H1 (cell line): ENCODE results near the gene NAA38. TPM values are rescaled to one million over a fixed set of nuclear protein-coding genes. Genes with fewer than 3 reads are reported as not detected.

Experiments used
- EP300 ChIP-seq, 2 experiments: IDR thresholded peaks; 1 replicate in 1 of 2; 2 replicates in 1 of 2; pipeline ENCODE4 v1.6.1; 2011 to 2012; ENCODE audit warnings: low read depth in 2 of 2, low read length in 2 of 2, mild to moderate bottlenecking in 2 of 2, borderline replicate concordance in 1 of 2, inconsistent platforms in 1 of 2, moderate library complexity in 1 of 2
- RAD21 ChIP-seq, 2 experiments: IDR thresholded peaks in 1 of 2; conservative IDR thresholded peaks in 1 of 2; 2 replicates each; pipeline ENCODE4 v1.6.1; 2011; ENCODE audit warnings: low read depth in 2 of 2, low read length in 2 of 2, improper control_type of control experiment in 1 of 2, inconsistent platforms in 1 of 2, mild to moderate bottlenecking in 1 of 2, moderate library complexity in 1 of 2
- polyA plus RNA-seq, 7 experiments: library from polyadenylated mRNA; depleted of rRNA in 3 of 7; stranded (reverse) in 5 of 7; unstranded in 2 of 7; fragments of >200 nt in 5 of 7; fragments of 200-250 nt in 2 of 7; gene quantifications; 1 replicate in 5 of 7; 2 replicates in 1 of 7; 4 replicates in 1 of 7; pipeline versions ENCODE4 v1.2.1 to v1.2.3, GENCODE V29; 2011 to 2013; ENCODE audit warnings: missing spikeins in 2 of 7, mixed read lengths in 2 of 7
- total RNA-seq: library from RNA; stranded (reverse); fragmentation: NEBNext Ultra II Directional; extraction: Animal tissue kit (Norgen Biotek cat#: 25700); gene quantifications from 2 replicates; pipeline ENCODE4 v1.2.1, GENCODE V29; 2021

NAA38 gene
- total and polyA plus RNA-seq, 2 of the 8 experiments (the other 6 are each of a cell fraction or from before 2014, with no cell fraction given): 30.2 to 109 TPM

DNA sequence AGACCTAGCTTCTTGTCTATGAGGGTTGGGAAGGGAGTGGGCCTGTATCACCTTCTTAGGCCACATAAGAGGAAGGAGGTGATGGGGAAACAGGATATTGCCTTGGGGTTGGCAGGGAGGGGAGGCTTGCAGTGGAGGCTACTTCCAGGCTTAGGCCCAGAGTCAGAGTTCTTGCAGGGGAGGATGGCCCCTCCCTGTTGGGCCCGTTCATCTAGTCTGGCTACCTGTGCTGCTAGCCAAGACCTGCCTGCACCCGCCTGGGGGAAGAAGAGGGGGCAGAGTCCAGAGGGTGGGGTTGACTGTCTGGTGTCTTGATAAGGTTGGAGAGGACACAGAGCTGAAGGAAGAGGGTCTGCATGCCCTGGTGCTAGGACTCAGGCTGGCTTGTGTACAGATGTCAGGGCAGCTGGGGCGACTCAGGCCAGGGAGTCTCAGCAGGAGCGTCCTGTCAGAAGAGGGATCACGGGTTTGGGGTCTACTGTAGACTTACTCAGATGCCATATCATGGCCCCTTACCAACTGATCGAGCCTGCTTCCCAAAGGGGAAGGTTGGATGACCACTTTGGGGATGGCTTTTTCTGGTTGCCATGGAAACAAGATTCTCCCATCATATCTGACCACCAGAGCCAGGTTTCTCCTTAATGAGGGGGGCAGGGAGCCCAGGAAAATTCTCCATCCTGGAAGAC, 18.0 kb downstream of the NAA38 start (continued):
- TF ChIP-seq EP300 (IDR thresholded peaks at IDR 0.05; ENCODE audit: borderline replicate concordance in 1 of 2, low read depth in 2 of 2, low read length in 2 of 2) (no peak), RAD21 (IDR thresholded peaks at IDR 0.05 in 1 of 2, conservative IDR thresholded peaks at IDR 0.05 in 1 of 2; ENCODE audit: low read depth in 2 of 2, low read length in 2 of 2) (no peak)
